ENCODE data around the gene ATP8A2.

The ATP8A2 gene

GRCh38 chr13:25668345-25668744 is 296.6 kb downstream of the ATP8A2 start:
- TF ChIP-seq CTCF (IDR thresholded peaks at IDR 0.05; ENCODE audit: low read depth, low read length) = no peak

GRCh38 chr13:25673711-25674110 is 301.9 kb downstream of the ATP8A2 start:
- no peak overlapping the region for H3K4me3 ChIP-seq (ENCODE audit: low read depth, low read length)
- no peak for TF ChIP-seq CTCF (IDR thresholded peaks at IDR 0.05; ENCODE audit: low read depth, low read length)

More at GRCh38 chr13:25668345-25668744, 296.6 kb downstream of the ATP8A2 start:
- no peak overlapping the region for H3K4me3 ChIP-seq (ENCODE audit: low read depth, low read length)

GRCh38 chr13:25674371-25674770 is 302.6 kb downstream of the ATP8A2 start:
- H3K4me3 ChIP-seq (ENCODE audit: low read depth, low read length) = no peak overlapping the region
- no peak for TF ChIP-seq CTCF (IDR thresholded peaks at IDR 0.05; ENCODE audit: low read depth, low read length)

GRCh38 chr13:25675060-25675459 is 303.3 kb downstream of the ATP8A2 start:
- no peak for TF ChIP-seq CTCF (IDR thresholded peaks at IDR 0.05; ENCODE audit: low read depth, low read length)
- H3K4me3 ChIP-seq (ENCODE audit: low read depth, low read length) = no peak overlapping the region

GRCh38 chr13:25677956-25678355 is 306.2 kb downstream of the ATP8A2 start:
- H3K4me3 ChIP-seq (ENCODE audit: low read depth, low read length) = no peak overlapping the region
- no peak for TF ChIP-seq CTCF (IDR thresholded peaks at IDR 0.05; ENCODE audit: low read depth, low read length)

- no peak for TF ChIP-seq CTCF (IDR thresholded peaks at IDR 0.05; ENCODE audit: low read depth, low read length)
Measured at GRCh38 chr13:25678398-25678797, 306.6 kb downstream of the ATP8A2 start.

GRCh38 chr13:25679159-25679558 is 307.4 kb downstream of the ATP8A2 start:
- H3K4me3 ChIP-seq (ENCODE audit: low read depth, low read length) = no peak overlapping the region
- TF ChIP-seq CTCF (IDR thresholded peaks at IDR 0.05; ENCODE audit: low read depth, low read length) = no peak

More at GRCh38 chr13:25678398-25678797, 306.6 kb downstream of the ATP8A2 start:
- H3K4me3 ChIP-seq (ENCODE audit: low read depth, low read length) = no peak overlapping the region

Data from WI38 (cell line).